OCI-LY1 (cell line): ENCODE results near the gene FNBP1.

Experiments used
- H2AFZ ChIP-seq: fragments of 200-600 bp; sonication (generic), shearing (Covaris generic); 2 replicates; pipeline ENCODE4 v1.6.0; 2014; ENCODE audit warnings: antibody characterized with exemption, mild to moderate bottlenecking, low read length
- H3F3A ChIP-seq: fragments of 200-600 bp; sonication (generic), shearing (Covaris generic); 2 replicates; pipeline ENCODE4 v1.6.0; 2014; ENCODE audit warnings: mild to moderate bottlenecking, antibody characterized with exemption, low read length, moderate library complexity; ENCODE audit not compliant: insufficient read depth
- H3K27ac ChIP-seq: fragments of 200-600 bp; sonication (generic); 2 replicates; pipeline ENCODE4 v1.5.1; 2014; ENCODE audit warnings: low read length, mixed run types, mild to moderate bottlenecking, low read depth; ENCODE audit not compliant: poor library complexity, severe bottlenecking
- H3K27me3 ChIP-seq: fragments of 200-600 bp; sonication (generic); 2 replicates; pipeline ENCODE4 v1.6.0; 2014; ENCODE audit warnings: antibody characterized with exemption, mild to moderate bottlenecking, low read length, moderate library complexity; ENCODE audit not compliant: insufficient read depth
- H3K36me3 ChIP-seq: fragments of 200-600 bp; sonication (generic); 2 replicates; pipeline ENCODE4 v1.6.1; 2014; ENCODE audit warnings: mild to moderate bottlenecking, antibody characterized with exemption, low read length, moderate library complexity, mixed read lengths; ENCODE audit not compliant: insufficient read depth
- H3K4me1 ChIP-seq: fragments of 200-600 bp; sonication (generic); 2 replicates; pipeline ENCODE4 v1.5.1; 2014; ENCODE audit warnings: mild to moderate bottlenecking, low read length, moderate library complexity; ENCODE audit not compliant: insufficient read depth, severe bottlenecking
- H3K4me2 ChIP-seq: fragments of 200-600 bp; sonication (generic), shearing (Covaris generic); 2 replicates; pipeline ENCODE4 v1.6.1; 2014; ENCODE audit warnings: low read length
- H3K4me3 ChIP-seq: fragments of 200-600 bp; sonication (generic); 2 replicates; pipeline ENCODE4 v1.5.1; 2014; ENCODE audit warnings: low read length, low read depth, mild to moderate bottlenecking, mixed read lengths; ENCODE audit not compliant: poor library complexity, severe bottlenecking
- H3K79me2 ChIP-seq: fragments of 200-600 bp; shearing (Covaris generic); 2 replicates; pipeline ENCODE4 v1.6.1; 2016; ENCODE audit warnings: mixed run types, low read length, mixed read lengths; ENCODE audit not compliant: insufficient read depth
- H3K9ac ChIP-seq: fragments of 200-600 bp; sonication (generic), shearing (Covaris generic); 2 replicates; pipeline ENCODE4 v1.6.1; 2014; ENCODE audit warnings: mild to moderate bottlenecking, low read length, mixed read lengths
- H3K9me2 ChIP-seq: fragments of 200-600 bp; sonication (generic), shearing (Covaris generic); 2 replicates; pipeline ENCODE4 v1.6.1; 2014; ENCODE audit warnings: low read depth, mild to moderate bottlenecking, low read length, mixed read lengths
- H3K9me3 ChIP-seq: fragments of 200-600 bp; shearing (Covaris generic); 2 replicates; pipeline ENCODE4 v1.6.1; 2014; ENCODE audit warnings: low read length, mixed read lengths
- H4K20me1 ChIP-seq: fragments of 200-600 bp; sonication (generic), shearing (Covaris generic); 2 replicates; pipeline ENCODE4 v1.6.0; 2016; ENCODE audit warnings: mild to moderate bottlenecking, low read length; ENCODE audit not compliant: insufficient read depth
- CTCF ChIP-seq: fragments of 200-600 bp; sonication (generic), shearing (Covaris generic); IDR thresholded peaks from 2 replicates; pipeline ENCODE4 v1.5.1; 2017; ENCODE audit warnings: mild to moderate bottlenecking, antibody characterized with exemption, low read length, moderate library complexity, mixed read lengths
- EZH2 ChIP-seq: fragments of 200-600 bp; sonication (generic), shearing (Covaris generic); IDR thresholded peaks from 2 replicates; pipeline ENCODE4 v1.8.0; 2017; ENCODE audit warnings: borderline replicate concordance, mixed run types, mild to moderate bottlenecking, antibody characterized with exemption, low read length, moderate library complexity, mixed read lengths

Gene FNBP1

GRCh38 chr9:129972816-129973215 lies 70.2 kb downstream of the FNBP1 start:
- Histone ChIP-seq H4K20me1 (no peaks in the 10 kb centered on the region), H3F3A (no peaks in the 10 kb centered on the region), H3K36me3 (no peaks in the 10 kb centered on the region), H3K4me3 (no peak overlapping the region), H3K9ac (no peak overlapping the region), H3K9me2 (no peaks in the 10 kb centered on the region), H3K9me3 (no peaks in the 10 kb centered on the region), H3K4me2 (no peak overlapping the region), H3K27me3 (no peaks in the 10 kb centered on the region), H2AFZ (no peak overlapping the region), H3K27ac (no peak overlapping the region), H3K79me2 (no peaks in the 10 kb centered on the region), H3K4me1 (no peaks in the 10 kb centered on the region)
- no peak for TF ChIP-seq EZH2
- TF ChIP-seq CTCF, result no peak

- H3K4me1 ChIP-seq, result peaks cover 5% of the 10 kb centered on the region
- H3K36me3 ChIP-seq, result no peaks in the 10 kb centered on the region
- no peak overlapping the region for H3K27ac ChIP-seq
Measured at GRCh38 chr9:129968690-129969485, 74.1 kb downstream of the FNBP1 start.

GRCh38 chr9:129964901-129965734 lies 77.9 kb downstream of the FNBP1 start:
- H4K20me1 ChIP-seq, result no peaks in the 10 kb centered on the region
- H3K9me3 ChIP-seq, result no peaks in the 10 kb centered on the region
- H3K36me3 ChIP-seq, result no peaks in the 10 kb centered on the region
- no peaks in the 10 kb centered on the region for H3K9me2 ChIP-seq
- H3F3A ChIP-seq, result no peaks in the 10 kb centered on the region
- TF ChIP-seq EZH2, result no peak
- no peak for TF ChIP-seq CTCF
- no peak overlapping the region for H3K27ac ChIP-seq
- peaks cover 21% of the 10 kb centered on the region for H3K4me1 ChIP-seq
- H3K4me2 ChIP-seq, result no peak overlapping the region
- H3K27me3 ChIP-seq, result no peaks in the 10 kb centered on the region
- no peak overlapping the region for H3K9ac ChIP-seq
- H3K4me3 ChIP-seq, result no peak overlapping the region
- no peaks in the 10 kb centered on the region for H3K79me2 ChIP-seq
- H2AFZ ChIP-seq, result no peak overlapping the region

More at GRCh38 chr9:129968690-129969485, 74.1 kb downstream of the FNBP1 start:
- Histone ChIP-seq H3K79me2 (no peaks in the 10 kb centered on the region), H3K4me3 (no peak overlapping the region), H3K9ac (no peak overlapping the region), H3K9me3 (no peaks in the 10 kb centered on the region), H4K20me1 (no peaks in the 10 kb centered on the region), H2AFZ (no peak overlapping the region), H3K9me2 (no peaks in the 10 kb centered on the region), H3K27me3 (no peaks in the 10 kb centered on the region), H3F3A (no peaks in the 10 kb centered on the region), H3K4me2 (no peak overlapping the region)
- TF ChIP-seq EZH2 (no peak), CTCF (no peak)
